HG03558 (cell line): ENCODE measurements around the gene SLC25A28.
A peak's percentile ranks its signal among the peaks of the same experiment; 100 is the strongest.

Experiments used
- ATAC-seq: cut with Tn5 transposase; IDR thresholded peaks from one replicate; pipeline ENCODE4 v1.9.1; 2021; ENCODE audit warnings: moderate number of reproducible peaks; ENCODE audit not compliant: unreplicated experiment; ENCODE audit errors: extremely low read depth

SLC25A28 gene

GRCh38 chr10:99619851-99620710 is at the start of gene SLC25A28:
Gene SLC25A28, minus strand, starts transcription at chr10:99620439. Its CDS starts 104 bp downstream, at chr10:99620335.
- ATAC-seq, result peak; percentile 71

GRCh38 chr10:99667108-99667751 is 47.0 kb upstream of the SLC25A28 start:
- ATAC-seq, result no peak

GRCh38 chr10:99665304-99665703 is 45.1 kb upstream of the SLC25A28 start:
- no peak for ATAC-seq

GRCh38 chr10:99661377-99661763 is 41.1 kb upstream of the SLC25A28 start:
- ATAC-seq, result no peak

GRCh38 chr10:99660662-99661376 is 40.6 kb upstream of the SLC25A28 start:
- ATAC-seq, result no peak

GRCh38 chr10:99659868-99660366 is 39.7 kb upstream of the SLC25A28 start:
- no peak for ATAC-seq

- peak; percentile 94 for ATAC-seq
Observed at GRCh38 chr10:99659031-99659867, 39.0 kb upstream of the SLC25A28 start, which contains the start of gene ENTPD7. Gene ENTPD7, plus strand, starts transcription at chr10:99659509. Its CDS starts 448 bp downstream, at chr10:99659957.

- no peak for ATAC-seq
Observed at GRCh38 chr10:99658622-99659030, 38.4 kb upstream of the SLC25A28 start.

- ATAC-seq, result no peak
Observed at GRCh38 chr10:99656199-99657064, 36.2 kb upstream of the SLC25A28 start.

- no peak for ATAC-seq
Observed at GRCh38 chr10:99654390-99655175, 34.3 kb upstream of the SLC25A28 start.

- ATAC-seq, result no peak
Observed at GRCh38 chr10:99652800-99653390, 32.7 kb upstream of the SLC25A28 start.

GRCh38 chr10:99648717-99649116 is 28.5 kb upstream of the SLC25A28 start:
- ATAC-seq, result no peak

- no peak for ATAC-seq
Observed at GRCh38 chr10:99647601-99648151, 27.4 kb upstream of the SLC25A28 start.

- no peak for ATAC-seq
Observed at GRCh38 chr10:99633832-99634231, 13.6 kb upstream of the SLC25A28 start.

GRCh38 chr10:99631496-99631895 is 11.3 kb upstream of the SLC25A28 start:
- no peak for ATAC-seq

- no peak for ATAC-seq
Observed at GRCh38 chr10:99630991-99631390, 10.8 kb upstream of the SLC25A28 start.

- ATAC-seq, result no peak
Observed at GRCh38 chr10:99630433-99630832, 10.2 kb upstream of the SLC25A28 start.
